GM23338 (cell line): ENCODE measurements around the gene ZFYVE28. TPM values are rescaled to one million over a fixed set of nuclear protein-coding genes. Genes with fewer than 3 reads are reported as not detected.

Experiments
- ATAC-seq: fragments of 200-7000 bp; cut with Tn5 transposase; 3 replicates; pipeline ENCODE4 v1.9.1; 2020
- DNase-seq: peaks from one replicate; pipeline ENCODE4 v3.0.0-alpha.2; 2015; ENCODE audit warnings: low spot score
- H2AFZ ChIP-seq: fragments of 200-600 bp; sonication (generic); 2 replicates; pipeline ENCODE4 v1.8.0; 2016; ENCODE audit warnings: antibody characterized with exemption, mild to moderate bottlenecking, moderate library complexity
- H3F3A ChIP-seq: fragments of 200-600 bp; sonication (generic); replicated peaks from 2 replicates; pipeline ENCODE4 v1.8.0; 2017; ENCODE audit warnings: antibody characterized with exemption, mixed run types, low read depth
- H3K27ac ChIP-seq: fragments of 200-600 bp; sonication (generic); 2 replicates; pipeline ENCODE4 v1.6.1; 2016; ENCODE audit warnings: low read depth
- H3K27me3 ChIP-seq: fragments of 200-600 bp; sonication (generic); 2 replicates; pipeline ENCODE4 v1.8.0; 2016; ENCODE audit warnings: mild to moderate bottlenecking, mixed run types, moderate library complexity; ENCODE audit not compliant: insufficient read depth
- H3K36me3 ChIP-seq: fragments of 200-600 bp; sonication (generic); 2 replicates; pipeline ENCODE4 v1.8.0; 2016; ENCODE audit warnings: mild to moderate bottlenecking; ENCODE audit not compliant: insufficient read depth
- H3K4me1 ChIP-seq: fragments of 200-600 bp; sonication (generic); 2 replicates; pipeline ENCODE4 v1.8.0; 2016; ENCODE audit warnings: mild to moderate bottlenecking, moderate library complexity; ENCODE audit not compliant: insufficient read depth
- H3K4me2 ChIP-seq: fragments of 200-600 bp; sonication (generic); 2 replicates; pipeline ENCODE4 v1.7.1; 2017; ENCODE audit warnings: mixed run types
- H3K4me3 ChIP-seq: fragments of 200-600 bp; sonication (generic); 2 replicates; pipeline ENCODE4 v1.6.1; 2016; ENCODE audit warnings: mixed run types
- H3K79me2 ChIP-seq: fragments of 200-600 bp; sonication (generic); replicated peaks from 2 replicates; pipeline ENCODE4 v1.8.0; 2017; ENCODE audit warnings: mild to moderate bottlenecking; ENCODE audit not compliant: insufficient read depth
- H3K9me2 ChIP-seq: fragments of 200-600 bp; sonication (generic); 2 replicates; pipeline ENCODE4 v1.8.0; 2017; ENCODE audit not compliant: insufficient read depth
- H4K20me1 ChIP-seq: fragments of 200-600 bp; sonication (generic); replicated peaks from 2 replicates; pipeline ENCODE4 v1.8.0; 2017; ENCODE audit warnings: mild to moderate bottlenecking; ENCODE audit not compliant: insufficient read depth
- H3K27ac Mint-ChIP-seq: 2 replicates; pipeline ENCODE4 v1.8.0; 2020; ENCODE audit warnings: inconsistent platforms, mild to moderate bottlenecking, moderate library complexity, mixed read lengths
- H3K27me3 Mint-ChIP-seq: 3 replicates; pipeline ENCODE4 v1.8.0; 2022; ENCODE audit warnings: low read depth, mild to moderate bottlenecking, moderate library complexity, mixed read lengths, inconsistent platforms; ENCODE audit not compliant: insufficient read depth, poor library complexity
- H3K36me3 Mint-ChIP-seq: 3 replicates; pipeline ENCODE4 v1.8.0; 2021; ENCODE audit warnings: low read depth, mild to moderate bottlenecking, inconsistent platforms, moderate library complexity, mixed read lengths
- H3K4me1 Mint-ChIP-seq: 3 replicates; pipeline ENCODE4 v1.8.0; 2020; ENCODE audit warnings: mild to moderate bottlenecking, inconsistent platforms, mixed read lengths
- H3K4me3 Mint-ChIP-seq: 3 replicates; pipeline ENCODE4 v1.8.0; 2021; ENCODE audit warnings: moderate library complexity, mild to moderate bottlenecking, inconsistent platforms, mixed read lengths
- H3K9me3 Mint-ChIP-seq: 3 replicates; pipeline ENCODE4 v1.8.0; 2020; ENCODE audit warnings: moderate library complexity, mild to moderate bottlenecking, inconsistent platforms, mixed read lengths
- CREB1 ChIP-seq: fragments of 250-450 bp; sonication (Bioruptor Pico); IDR thresholded peaks from 2 replicates; pipeline ENCODE4 v1.5.0; 2020; ENCODE audit warnings: low read depth, mild to moderate bottlenecking, moderate library complexity
- EZH2phosphoT487 ChIP-seq: fragments of 200-600 bp; sonication (generic); IDR thresholded peaks from one replicate; pipeline ENCODE4 v1.8.1; 2018; ENCODE audit warnings: antibody characterized with exemption; ENCODE audit not compliant: unreplicated experiment
- JUNB ChIP-seq: IDR thresholded peaks from one replicate; pipeline ENCODE4 v1.6.1; 2016; ENCODE audit warnings: antibody characterized with exemption; ENCODE audit not compliant: unreplicated experiment
- NANOG ChIP-seq: IDR thresholded peaks from 2 replicates; pipeline ENCODE4 v1.6.1; 2016; ENCODE audit warnings: antibody characterized with exemption, borderline replicate concordance
- POLR2AphosphoS5 ChIP-seq: IDR thresholded peaks from 2 replicates; pipeline ENCODE4 v1.6.1; 2016; ENCODE audit warnings: antibody characterized with exemption, low read depth
- ZNF114 ChIP-seq: fragments of 250-450 bp; sonication (Bioruptor Pico); IDR thresholded peaks from 2 replicates; pipeline ENCODE4 v1.5.0; 2020; ENCODE audit warnings: mild to moderate bottlenecking, moderate library complexity
- ZNF331 ChIP-seq: fragments of 250-450 bp; sonication (Bioruptor Pico); IDR thresholded peaks from 2 replicates; pipeline ENCODE4 v1.5.0; 2020; ENCODE audit warnings: low read depth, mild to moderate bottlenecking, moderate library complexity
- polyA plus RNA-seq: library from polyadenylated mRNA; unstranded; fragments of >200 nt; fragmentation: Nextera tagmentation; extraction: Ambion mirVana; gene quantifications from 2 replicates; pipeline ENCODE4 v1.2.1, GENCODE V29; 2016
- total RNA-seq: library from RNA; depleted of rRNA; stranded (reverse); fragments of >200 nt; shearing (Covaris generic); gene quantifications from 2 replicates; pipeline ENCODE4 v1.2.3, GENCODE V29; 2014
- TF ChIP-seq, protein P1 (sequence below), 2 experiments: fragments of 200-600 bp in 1 of 2; sonication (generic) in 1 of 2; conservative IDR thresholded peaks; 2 replicates each; pipeline versions ENCODE4 v1.5.1 to v1.6.1; 2016 to 2017; ENCODE audit warnings: antibody characterized with exemption in 2 of 2, low read depth in 2 of 2, mild to moderate bottlenecking in 2 of 2, moderate library complexity in 1 of 2
- TF ChIP-seq, protein P2 (sequence below): IDR thresholded peaks from 2 replicates; pipeline ENCODE4 v1.6.1; 2016; ENCODE audit warnings: antibody characterized with exemption
- TF ChIP-seq, protein P3 (sequence below): fragments of 250-450 bp; sonication (Bioruptor Pico); IDR thresholded peaks from 2 replicates; pipeline ENCODE4 v1.5.0; 2020; ENCODE audit warnings: mild to moderate bottlenecking, moderate library complexity

Gene ZFYVE28
- total and polyA plus RNA-seq, 2 experiments from 2014 or later = 2.6 to 4.6 TPM

DNA sequence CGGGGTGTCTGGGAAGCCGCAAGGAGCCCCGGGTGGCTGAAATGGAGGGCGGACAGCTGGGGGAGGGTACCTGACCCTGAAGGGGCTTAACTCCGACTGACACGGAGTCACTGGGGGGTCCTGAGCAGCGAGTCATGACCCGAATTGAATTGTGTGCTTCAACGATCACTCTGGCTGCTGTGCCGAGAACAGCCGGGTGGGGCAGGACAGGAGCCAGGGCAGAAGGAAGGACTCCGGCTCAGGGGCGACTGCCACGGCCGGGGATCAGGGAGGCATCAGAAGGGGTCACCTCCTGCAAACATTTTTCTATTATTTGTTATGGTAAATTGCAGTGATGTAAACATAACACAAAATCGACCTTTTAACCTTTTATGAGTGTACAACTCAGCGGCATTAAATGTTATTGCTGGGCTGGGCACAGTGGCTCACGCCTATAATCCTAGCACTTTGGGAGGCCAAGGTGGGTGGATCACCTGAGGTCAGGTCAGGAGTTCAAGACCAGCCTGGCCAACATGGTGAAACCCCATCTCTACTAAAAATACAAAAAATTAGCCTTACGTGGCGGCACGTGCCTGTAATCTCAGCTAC lies 21.6 kb downstream of the ZFYVE28 start (continued):
- TF ChIP-seq, protein P1, sequence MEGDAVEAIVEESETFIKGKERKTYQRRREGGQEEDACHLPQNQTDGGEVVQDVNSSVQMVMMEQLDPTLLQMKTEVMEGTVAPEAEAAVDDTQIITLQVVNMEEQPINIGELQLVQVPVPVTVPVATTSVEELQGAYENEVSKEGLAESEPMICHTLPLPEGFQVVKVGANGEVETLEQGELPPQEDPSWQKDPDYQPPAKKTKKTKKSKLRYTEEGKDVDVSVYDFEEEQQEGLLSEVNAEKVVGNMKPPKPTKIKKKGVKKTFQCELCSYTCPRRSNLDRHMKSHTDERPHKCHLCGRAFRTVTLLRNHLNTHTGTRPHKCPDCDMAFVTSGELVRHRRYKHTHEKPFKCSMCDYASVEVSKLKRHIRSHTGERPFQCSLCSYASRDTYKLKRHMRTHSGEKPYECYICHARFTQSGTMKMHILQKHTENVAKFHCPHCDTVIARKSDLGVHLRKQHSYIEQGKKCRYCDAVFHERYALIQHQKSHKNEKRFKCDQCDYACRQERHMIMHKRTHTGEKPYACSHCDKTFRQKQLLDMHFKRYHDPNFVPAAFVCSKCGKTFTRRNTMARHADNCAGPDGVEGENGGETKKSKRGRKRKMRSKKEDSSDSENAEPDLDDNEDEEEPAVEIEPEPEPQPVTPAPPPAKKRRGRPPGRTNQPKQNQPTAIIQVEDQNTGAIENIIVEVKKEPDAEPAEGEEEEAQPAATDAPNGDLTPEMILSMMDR (conservative IDR thresholded peaks at IDR 0.05; ENCODE audit: low read depth in 2 of 2) = no peak
- TF ChIP-seq POLR2AphosphoS5 (no peak), ZNF331 (CRISPR knock-in tag) (no peak), NANOG (no peak), EZH2phosphoT487 (no peak), JUNB (no peak)

DNA sequence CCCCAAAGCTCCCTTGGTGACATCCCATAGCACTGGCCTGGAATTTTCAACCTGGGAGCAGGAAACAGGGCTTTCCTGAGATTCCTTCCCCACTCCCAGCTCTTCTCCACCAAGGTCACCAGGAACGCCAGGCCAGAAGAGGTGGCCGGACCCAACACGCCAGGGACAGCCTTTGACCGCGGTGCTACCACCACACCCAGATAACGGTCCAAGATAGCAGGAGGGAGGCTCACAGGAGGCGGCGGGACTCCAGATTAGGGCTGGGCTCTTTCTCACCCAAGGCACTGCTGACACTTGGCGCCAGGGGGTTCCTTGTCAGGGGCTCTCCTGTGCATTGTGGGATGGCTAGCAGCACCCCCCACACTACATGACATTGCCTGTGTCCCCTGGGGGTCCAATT lies 22.9 kb downstream of the ZFYVE28 start:
- H3K4me2 ChIP-seq = no peak overlapping the region
- H2AFZ ChIP-seq = no peak overlapping the region
- Mint-ChIP-seq H3K36me3 (no peaks in the 10 kb centered on the region), H3K4me3 (no peak overlapping the region), H3K27ac (no peak overlapping the region), H3K4me1 (peaks cover 40% of the 10 kb centered on the region), H3K9me3 (no peaks in the 10 kb centered on the region), H3K27me3 (peaks cover 15% of the 10 kb centered on the region)
- H3K27me3 ChIP-seq = no peaks in the 10 kb centered on the region
- no peaks in the 10 kb centered on the region for H3F3A ChIP-seq
- ATAC-seq (no peak), DNase-seq (no peak)
- H3K9me2 ChIP-seq = no peaks in the 10 kb centered on the region
- no peaks in the 10 kb centered on the region for H3K36me3 ChIP-seq
- no peaks in the 10 kb centered on the region for H4K20me1 ChIP-seq
- H3K4me1 ChIP-seq = peaks cover 25% of the 10 kb centered on the region
- no peaks in the 10 kb centered on the region for H3K79me2 ChIP-seq
- H3K27ac ChIP-seq = no peak overlapping the region
- no peak for TF ChIP-seq EZH2phosphoT487
- TF ChIP-seq ZNF114 = no peak
- TF ChIP-seq JUNB = no peak
- TF ChIP-seq, protein P2, sequence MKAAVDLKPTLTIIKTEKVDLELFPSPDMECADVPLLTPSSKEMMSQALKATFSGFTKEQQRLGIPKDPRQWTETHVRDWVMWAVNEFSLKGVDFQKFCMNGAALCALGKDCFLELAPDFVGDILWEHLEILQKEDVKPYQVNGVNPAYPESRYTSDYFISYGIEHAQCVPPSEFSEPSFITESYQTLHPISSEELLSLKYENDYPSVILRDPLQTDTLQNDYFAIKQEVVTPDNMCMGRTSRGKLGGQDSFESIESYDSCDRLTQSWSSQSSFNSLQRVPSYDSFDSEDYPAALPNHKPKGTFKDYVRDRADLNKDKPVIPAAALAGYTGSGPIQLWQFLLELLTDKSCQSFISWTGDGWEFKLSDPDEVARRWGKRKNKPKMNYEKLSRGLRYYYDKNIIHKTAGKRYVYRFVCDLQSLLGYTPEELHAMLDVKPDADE = no peak
- TF ChIP-seq, protein P1 (conservative IDR thresholded peaks at IDR 0.05; ENCODE audit: low read depth in 2 of 2) = no peak
- no peak for TF ChIP-seq CREB1 (CRISPR knock-in tag)
- TF ChIP-seq, protein P3, sequence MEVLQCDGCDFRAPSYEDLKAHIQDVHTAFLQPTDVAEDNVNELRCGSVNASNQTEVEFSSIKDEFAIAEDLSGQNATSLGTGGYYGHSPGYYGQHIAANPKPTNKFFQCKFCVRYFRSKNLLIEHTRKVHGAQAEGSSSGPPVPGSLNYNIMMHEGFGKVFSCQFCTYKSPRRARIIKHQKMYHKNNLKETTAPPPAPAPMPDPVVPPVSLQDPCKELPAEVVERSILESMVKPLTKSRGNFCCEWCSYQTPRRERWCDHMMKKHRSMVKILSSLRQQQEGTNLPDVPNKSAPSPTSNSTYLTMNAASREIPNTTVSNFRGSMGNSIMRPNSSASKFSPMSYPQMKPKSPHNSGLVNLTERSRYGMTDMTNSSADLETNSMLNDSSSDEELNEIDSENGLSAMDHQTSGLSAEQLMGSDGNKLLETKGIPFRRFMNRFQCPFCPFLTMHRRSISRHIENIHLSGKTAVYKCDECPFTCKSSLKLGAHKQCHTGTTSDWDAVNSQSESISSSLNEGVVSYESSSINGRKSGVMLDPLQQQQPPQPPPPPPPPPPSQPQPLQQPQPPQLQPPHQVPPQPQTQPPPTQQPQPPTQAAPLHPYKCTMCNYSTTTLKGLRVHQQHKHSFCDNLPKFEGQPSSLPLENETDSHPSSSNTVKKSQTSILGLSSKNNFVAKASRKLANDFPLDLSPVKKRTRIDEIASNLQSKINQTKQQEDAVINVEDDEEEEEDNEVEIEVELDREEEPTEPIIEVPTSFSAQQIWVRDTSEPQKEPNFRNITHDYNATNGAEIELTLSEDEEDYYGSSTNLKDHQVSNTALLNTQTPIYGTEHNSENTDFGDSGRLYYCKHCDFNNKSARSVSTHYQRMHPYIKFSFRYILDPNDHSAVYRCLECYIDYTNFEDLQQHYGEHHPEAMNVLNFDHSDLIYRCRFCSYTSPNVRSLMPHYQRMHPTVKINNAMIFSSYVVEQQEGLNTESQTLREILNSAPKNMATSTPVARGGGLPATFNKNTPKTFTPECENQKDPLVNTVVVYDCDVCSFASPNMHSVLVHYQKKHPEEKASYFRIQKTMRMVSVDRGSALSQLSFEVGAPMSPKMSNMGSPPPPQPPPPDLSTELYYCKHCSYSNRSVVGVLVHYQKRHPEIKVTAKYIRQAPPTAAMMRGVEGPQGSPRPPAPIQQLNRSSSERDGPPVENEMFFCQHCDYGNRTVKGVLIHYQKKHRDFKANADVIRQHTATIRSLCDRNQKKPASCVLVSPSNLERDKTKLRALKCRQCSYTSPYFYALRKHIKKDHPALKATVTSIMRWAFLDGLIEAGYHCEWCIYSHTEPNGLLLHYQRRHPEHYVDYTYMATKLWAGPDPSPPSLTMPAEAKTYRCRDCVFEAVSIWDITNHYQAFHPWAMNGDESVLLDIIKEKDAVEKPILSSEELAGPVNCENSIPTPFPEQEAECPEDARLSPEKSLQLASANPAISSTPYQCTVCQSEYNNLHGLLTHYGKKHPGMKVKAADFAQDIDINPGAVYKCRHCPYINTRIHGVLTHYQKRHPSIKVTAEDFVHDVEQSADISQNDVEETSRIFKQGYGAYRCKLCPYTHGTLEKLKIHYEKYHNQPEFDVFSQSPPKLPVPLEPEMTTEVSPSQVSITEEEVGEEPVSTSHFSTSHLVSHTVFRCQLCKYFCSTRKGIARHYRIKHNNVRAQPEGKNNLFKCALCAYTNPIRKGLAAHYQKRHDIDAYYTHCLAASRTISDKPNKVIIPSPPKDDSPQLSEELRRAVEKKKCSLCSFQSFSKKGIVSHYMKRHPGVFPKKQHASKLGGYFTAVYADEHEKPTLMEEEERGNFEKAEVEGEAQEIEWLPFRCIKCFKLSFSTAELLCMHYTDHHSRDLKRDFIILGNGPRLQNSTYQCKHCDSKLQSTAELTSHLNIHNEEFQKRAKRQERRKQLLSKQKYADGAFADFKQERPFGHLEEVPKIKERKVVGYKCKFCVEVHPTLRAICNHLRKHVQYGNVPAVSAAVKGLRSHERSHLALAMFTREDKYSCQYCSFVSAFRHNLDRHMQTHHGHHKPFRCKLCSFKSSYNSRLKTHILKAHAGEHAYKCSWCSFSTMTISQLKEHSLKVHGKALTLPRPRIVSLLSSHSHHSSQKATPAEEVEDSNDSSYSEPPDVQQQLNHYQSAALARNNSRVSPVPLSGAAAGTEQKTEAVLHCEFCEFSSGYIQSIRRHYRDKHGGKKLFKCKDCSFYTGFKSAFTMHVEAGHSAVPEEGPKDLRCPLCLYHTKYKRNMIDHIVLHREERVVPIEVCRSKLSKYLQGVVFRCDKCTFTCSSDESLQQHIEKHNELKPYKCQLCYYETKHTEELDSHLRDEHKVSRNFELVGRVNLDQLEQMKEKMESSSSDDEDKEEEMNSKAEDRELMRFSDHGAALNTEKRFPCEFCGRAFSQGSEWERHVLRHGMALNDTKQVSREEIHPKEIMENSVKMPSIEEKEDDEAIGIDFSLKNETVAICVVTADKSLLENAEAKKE (CRISPR knock-in tag) = no peak
- TF ChIP-seq POLR2AphosphoS5 = no peak
- H3K4me3 ChIP-seq = no peak overlapping the region
